ENCODE measurements around the gene DPP6. TPM values are rescaled to one million over a fixed set of nuclear protein-coding genes. Genes with fewer than 3 reads are reported as not detected.

DPP6 gene
- total RNA-seq, 4 donors from 2014 or later = 13.4 to 33.2 (median 26.8) TPM

DNA sequence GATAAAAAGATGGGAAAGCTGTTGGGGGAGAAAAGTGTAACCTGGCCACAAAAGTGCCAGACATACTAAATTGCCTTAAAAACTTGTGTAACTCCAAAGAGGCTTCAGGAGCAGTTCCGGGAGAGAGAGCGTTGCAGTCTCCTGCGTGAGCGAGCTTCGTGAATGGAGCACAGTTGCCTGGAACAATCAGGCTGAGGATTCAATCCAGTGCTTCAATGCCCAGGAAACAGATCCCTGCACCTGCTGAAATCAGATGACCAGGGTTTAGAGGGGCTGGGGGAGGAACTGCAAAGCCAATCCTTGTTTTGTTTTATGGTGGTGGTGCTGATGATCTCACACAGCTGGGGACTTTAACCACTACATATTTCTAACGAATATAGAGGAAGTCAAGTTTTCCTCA is 398.3 kb downstream of the DPP6 start:
- Histone ChIP-seq H3K4me3 (no peak overlapping the region), H3K4me1 (peaks cover 0 to 12% (median 9%) of the 10 kb centered on the region in 4 donors), H3K27ac (replicated peaks in 1 of 4) (no peak overlapping the region), H3K36me3 (no peaks in the 10 kb centered on the region), H3K9me3 (no peaks in the 10 kb centered on the region), H3K27me3 (no peaks in the 10 kb centered on the region)
- intact Hi-C loops (cut with DNase I) = no loop called here
- DNase-seq (ENCODE audit: extremely low spot score) = no peak
- 66% methylated on average over 6 of the region's 6 CpGs for WGBS
- TF ChIP-seq, protein P1, sequence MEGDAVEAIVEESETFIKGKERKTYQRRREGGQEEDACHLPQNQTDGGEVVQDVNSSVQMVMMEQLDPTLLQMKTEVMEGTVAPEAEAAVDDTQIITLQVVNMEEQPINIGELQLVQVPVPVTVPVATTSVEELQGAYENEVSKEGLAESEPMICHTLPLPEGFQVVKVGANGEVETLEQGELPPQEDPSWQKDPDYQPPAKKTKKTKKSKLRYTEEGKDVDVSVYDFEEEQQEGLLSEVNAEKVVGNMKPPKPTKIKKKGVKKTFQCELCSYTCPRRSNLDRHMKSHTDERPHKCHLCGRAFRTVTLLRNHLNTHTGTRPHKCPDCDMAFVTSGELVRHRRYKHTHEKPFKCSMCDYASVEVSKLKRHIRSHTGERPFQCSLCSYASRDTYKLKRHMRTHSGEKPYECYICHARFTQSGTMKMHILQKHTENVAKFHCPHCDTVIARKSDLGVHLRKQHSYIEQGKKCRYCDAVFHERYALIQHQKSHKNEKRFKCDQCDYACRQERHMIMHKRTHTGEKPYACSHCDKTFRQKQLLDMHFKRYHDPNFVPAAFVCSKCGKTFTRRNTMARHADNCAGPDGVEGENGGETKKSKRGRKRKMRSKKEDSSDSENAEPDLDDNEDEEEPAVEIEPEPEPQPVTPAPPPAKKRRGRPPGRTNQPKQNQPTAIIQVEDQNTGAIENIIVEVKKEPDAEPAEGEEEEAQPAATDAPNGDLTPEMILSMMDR (IDR thresholded peaks at IDR 0.05) = no peak
- no peak for TF ChIP-seq EP300 (IDR thresholded peaks at IDR 0.05)
- no peak for TF ChIP-seq POLR2A (IDR thresholded peaks at IDR 0.05; ENCODE audit: low read depth)
- TF ChIP-seq POLR2AphosphoS5 (IDR thresholded peaks at IDR 0.05) = no peak

DNA sequence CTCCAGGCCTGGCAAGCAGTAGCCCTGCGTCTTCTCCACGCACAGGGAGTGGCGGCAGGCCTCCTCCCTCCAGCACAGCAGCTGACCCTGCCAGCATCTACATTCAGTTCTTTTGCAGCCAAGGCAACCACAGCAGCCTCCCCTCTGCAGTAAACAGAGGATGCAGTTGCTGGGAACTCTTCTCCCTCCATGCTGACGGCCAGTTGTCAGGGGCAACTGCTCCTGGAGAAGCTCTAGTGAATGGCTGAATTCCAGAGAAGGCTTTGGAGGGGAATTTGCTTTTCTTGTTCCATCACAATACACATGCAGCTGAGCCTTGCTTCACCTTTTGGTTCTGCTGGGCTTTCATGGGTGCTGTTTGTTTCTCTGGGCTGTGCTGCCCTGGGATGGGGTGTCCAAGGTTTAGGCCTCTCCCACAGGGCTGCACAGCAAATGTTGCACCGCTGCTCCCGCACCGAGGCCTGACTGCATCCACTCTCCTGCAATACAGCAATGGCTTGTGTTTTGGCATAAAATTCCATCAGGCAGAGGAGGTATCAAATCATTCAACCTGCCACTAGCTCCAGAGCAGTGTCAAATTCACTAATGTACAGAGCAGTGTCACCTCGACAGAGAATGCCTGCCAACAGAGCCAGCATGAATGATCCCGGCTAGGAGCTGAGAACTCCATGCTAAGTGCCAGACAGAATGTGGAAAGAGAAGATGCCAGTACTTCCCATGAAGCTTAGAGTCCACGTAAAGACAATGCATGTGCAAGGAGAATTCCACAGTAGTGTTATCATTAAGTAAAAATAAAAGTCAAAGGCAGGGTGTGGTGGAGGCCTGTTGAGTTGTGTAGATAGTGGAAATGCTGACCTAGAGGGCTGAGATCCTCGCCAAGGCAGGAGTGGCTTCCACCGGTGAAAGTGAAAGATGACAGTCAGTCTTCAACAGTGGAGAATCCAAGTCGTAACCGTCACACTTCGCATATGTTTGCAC is 399.6 kb downstream of the DPP6 start:
- DNase-seq (ENCODE audit: extremely low spot score) = no peak
- Histone ChIP-seq H3K4me3 (no peak overlapping the region), H3K36me3 (no peaks in the 10 kb centered on the region), H3K27ac (replicated peaks in 1 of 4) (no peak overlapping the region), H3K9me3 (peaks cover 0 to 7% (median 0%) of the 10 kb centered on the region in 4 donors), H3K4me1 (peaks cover 0 to 12% (median 9%) of the 10 kb centered on the region in 4 donors), H3K27me3 (no peaks in the 10 kb centered on the region)
- WGBS = 77% methylated on average over 14 of the region's 15 CpGs
- intact Hi-C loops (cut with DNase I) = no loop called here
- peak in 1 of 2 donors; percentile 10 for TF ChIP-seq POLR2AphosphoS5 (IDR thresholded peaks at IDR 0.05)
- no peak for TF ChIP-seq POLR2A (IDR thresholded peaks at IDR 0.05; ENCODE audit: low read depth)

GRCh38 chr7:154463794-154464193 is 411.6 kb downstream of the DPP6 start:
- intact Hi-C loops (cut with DNase I) = no loop called here
- Histone ChIP-seq H3K27me3 (no peaks in the 10 kb centered on the region), H3K27ac (replicated peaks in 1 of 4) (no peak overlapping the region), H3K9me3 (peaks cover 0 to 7% (median 0%) of the 10 kb centered on the region in 4 donors), H3K4me3 (no peak overlapping the region), H3K36me3 (no peaks in the 10 kb centered on the region), H3K4me1 (no peaks in the 10 kb centered on the region)
- DNase-seq (ENCODE audit: extremely low spot score) = no peak
- WGBS = 100% methylated on average over 5 of the region's 5 CpGs
- TF ChIP-seq POLR2AphosphoS5 (IDR thresholded peaks at IDR 0.05) = no peak
- TF ChIP-seq, protein P1 (IDR thresholded peaks at IDR 0.05) = no peak
- TF ChIP-seq POLR2A (IDR thresholded peaks at IDR 0.05; ENCODE audit: low read depth) = no peak
- TF ChIP-seq EP300 (IDR thresholded peaks at IDR 0.05) = no peak

DNA sequence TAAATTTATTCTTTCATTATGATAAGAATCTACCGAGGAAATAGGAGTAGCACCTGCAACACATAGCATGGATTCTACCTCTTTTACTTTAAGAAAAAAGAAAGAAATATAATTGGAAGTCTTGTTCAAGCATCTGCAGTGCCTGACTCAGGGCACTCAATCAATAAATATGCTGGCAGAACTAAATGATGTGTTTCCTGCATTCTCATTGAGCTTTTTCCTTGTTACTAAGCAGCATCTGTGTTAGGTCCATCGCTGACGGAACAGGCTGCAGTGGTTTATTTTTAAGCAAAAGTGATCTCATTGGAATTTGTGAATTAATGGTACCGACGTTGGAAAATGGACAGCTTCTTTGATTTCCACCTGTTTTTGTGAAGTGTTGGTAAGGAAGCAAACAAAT is 417.5 kb downstream of the DPP6 start:
- H3K27ac ChIP-seq (replicated peaks in 1 of 4) = no peak overlapping the region
- intact Hi-C loops (cut with DNase I) = no loop called here

DNA sequence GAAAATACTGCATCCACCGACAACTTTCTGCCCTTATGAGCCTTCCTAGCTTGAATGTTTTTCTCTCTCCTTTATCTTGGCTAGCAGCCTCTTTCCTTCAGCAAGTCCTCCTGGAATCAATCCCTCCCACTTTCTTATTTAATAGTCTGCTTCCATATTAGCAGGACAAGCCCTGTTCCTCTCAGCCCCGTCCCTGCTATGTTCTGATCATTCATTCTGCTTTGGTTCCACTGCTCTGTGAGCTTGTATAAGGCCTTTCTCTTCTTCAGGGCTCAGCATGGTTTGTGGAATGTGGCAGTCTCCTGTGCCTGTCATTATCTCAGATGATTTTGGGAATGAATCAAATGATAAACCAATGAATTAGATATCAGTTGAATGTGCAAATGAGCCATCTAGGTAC is 420.1 kb downstream of the DPP6 start:
- H3K27me3 ChIP-seq = no peaks in the 10 kb centered on the region
- DNase-seq (ENCODE audit: extremely low spot score) = no peak
- H3K27ac ChIP-seq (replicated peaks in 1 of 4) = no peak overlapping the region
- WGBS = 29% methylated on average over 2 of the region's 2 CpGs
- TF ChIP-seq EP300 (IDR thresholded peaks at IDR 0.05) (no peak), POLR2A (IDR thresholded peaks at IDR 0.05; ENCODE audit: low read depth) (no peak), POLR2AphosphoS5 (IDR thresholded peaks at IDR 0.05) (no peak)
- TF ChIP-seq, protein P1 (IDR thresholded peaks at IDR 0.05) = no peak
- peaks cover 0 to 5% (median 0%) of the 10 kb centered on the region in 4 donors for H3K4me1 ChIP-seq
- H3K36me3 ChIP-seq = no peaks in the 10 kb centered on the region
- H3K4me3 ChIP-seq = no peak overlapping the region
- H3K9me3 ChIP-seq = no peaks in the 10 kb centered on the region
- intact Hi-C loops (cut with DNase I) = no loop called here

More for the DNA sequence above, 417.5 kb downstream of the DPP6 start:
- no peak for DNase-seq (ENCODE audit: extremely low spot score)
- H3K36me3 ChIP-seq = no peaks in the 10 kb centered on the region
- no peak for TF ChIP-seq POLR2A (IDR thresholded peaks at IDR 0.05; ENCODE audit: low read depth)
- TF ChIP-seq POLR2AphosphoS5 (IDR thresholded peaks at IDR 0.05) = no peak
- TF ChIP-seq, protein P1 (IDR thresholded peaks at IDR 0.05) = no peak
- WGBS = 70% methylated on average over 5 of the region's 5 CpGs
- no peak overlapping the region for H3K4me3 ChIP-seq
- peaks cover 0 to 5% (median 0%) of the 10 kb centered on the region in 4 donors for H3K4me1 ChIP-seq
- H3K27me3 ChIP-seq = no peaks in the 10 kb centered on the region
- H3K9me3 ChIP-seq = no peaks in the 10 kb centered on the region
